ENCODE data around the gene SSBP3. TPM values are rescaled to one million over a fixed set of nuclear protein-coding genes. Genes with fewer than 3 reads are reported as not detected.
"Not testable (repeated sequence)": the region's sequence is repeated elsewhere in the genome, so short reads cannot be mapped to it uniquely, and the experiment has no call there.

The SSBP3 gene
- total and polyA plus RNA-seq, 9 donors, result 41.2 to 247 (median 156) TPM

DNA sequence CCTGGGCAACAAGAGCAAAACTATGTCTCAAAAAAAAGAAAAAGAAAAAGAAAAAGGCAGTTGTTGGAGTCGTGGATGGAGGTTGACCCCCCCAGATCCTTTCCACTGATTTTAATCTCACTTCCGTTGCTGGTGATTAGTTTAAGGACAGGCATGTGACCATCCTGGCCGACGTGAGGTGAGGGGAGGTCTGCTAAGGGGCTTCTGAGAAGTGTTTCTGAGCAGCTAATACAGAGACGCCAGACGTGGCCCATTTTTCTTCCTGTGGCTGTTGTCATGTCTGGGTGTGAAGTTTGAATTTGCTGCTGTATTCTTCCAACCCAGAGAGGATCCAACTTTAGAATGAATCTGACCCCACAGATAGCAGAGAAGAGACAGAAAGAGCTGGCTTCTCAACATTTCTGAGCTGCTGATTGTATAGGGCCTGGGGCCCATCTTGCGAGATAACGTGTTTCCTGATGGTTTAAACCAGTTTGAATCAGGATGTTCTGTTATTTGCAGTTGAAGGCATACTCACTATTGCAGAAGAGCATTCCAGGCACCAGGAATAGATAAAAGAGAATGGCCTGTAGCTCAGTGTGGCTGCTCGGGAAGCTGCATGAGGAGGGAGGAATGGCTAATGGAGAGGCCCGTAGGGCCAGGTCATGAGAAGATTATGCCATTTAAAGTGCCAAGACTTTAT, 22.8 kb upstream of the SSBP3 start:
- Histone ChIP-seq H3K27me3 (no peaks in the 10 kb centered on the region), H3K27ac (no peak overlapping the region), H3K4me1 (ENCODE audit: insufficient read depth) (no peaks in the 10 kb centered on the region), H3K4me3 (no peak overlapping the region), H3K36me3 (no peaks in the 10 kb centered on the region), H3K9me3 (no peaks in the 10 kb centered on the region)
- peak in 1 of 5 donors; percentile 7 for DNase-seq
- TF ChIP-seq POLR2A (IDR thresholded peaks at IDR 0.05) (no peak), EP300 (IDR thresholded peaks at IDR 0.05) (no peak)
- intact Hi-C loops (cut with DNase I), result no loop called here
- WGBS, 3 donors, result 55 to 62% (median 58%) methylated on average over 10 of the region's 10 CpGs

- no peaks in the 10 kb centered on the region for H3K4me1 ChIP-seq (ENCODE audit: insufficient read depth)
- H3K9me3 ChIP-seq, result no peaks in the 10 kb centered on the region
- TF ChIP-seq CTCF (IDR thresholded peaks at IDR 0.05) (no peak), EP300 (IDR thresholded peaks at IDR 0.05) (no peak), POLR2A (IDR thresholded peaks at IDR 0.05) (no peak)
- 83 to 86% (median 84%) methylated on average over 9 of the region's 9 CpGs for WGBS, 3 donors
- DNase-seq, result no peak
- no peaks in the 10 kb centered on the region for H3K27me3 ChIP-seq
- intact Hi-C loops (cut with DNase I), result no loop called here
- H3K4me3 ChIP-seq, result no peak overlapping the region
- H3K27ac ChIP-seq, result no peak overlapping the region
- H3K36me3 ChIP-seq, result no peaks in the 10 kb centered on the region
These were observed 19.0 kb upstream of the SSBP3 start for GRCh38 chr1:54425152-54425584.

GRCh38 chr1:54424398-54424797, 18.2 kb upstream of the SSBP3 start:
- H3K4me1 ChIP-seq (ENCODE audit: insufficient read depth), result no peaks in the 10 kb centered on the region
- 84 to 97% (median 89%) methylated on average over 2 of the region's 2 CpGs for WGBS, 3 donors
- no peak for DNase-seq
- no peaks in the 10 kb centered on the region for H3K9me3 ChIP-seq
- H3K36me3 ChIP-seq, result no peaks in the 10 kb centered on the region
- TF ChIP-seq CTCF (IDR thresholded peaks at IDR 0.05) (no peak), EP300 (IDR thresholded peaks at IDR 0.05) (no peak), POLR2A (IDR thresholded peaks at IDR 0.05) (no peak)
- H3K27ac ChIP-seq, result no peak overlapping the region
- intact Hi-C loops (cut with DNase I), result no loop called here
- no peak overlapping the region for H3K4me3 ChIP-seq
- no peaks in the 10 kb centered on the region for H3K27me3 ChIP-seq

GRCh38 chr1:54421101-54421504, 14.9 kb upstream of the SSBP3 start:
- intact Hi-C loops (cut with DNase I), result no loop called here
- no peak overlapping the region for H3K27ac ChIP-seq
- WGBS, 3 donors, result 77 to 86% (median 83%) methylated on average over 4 of the region's 4 CpGs

DNA sequence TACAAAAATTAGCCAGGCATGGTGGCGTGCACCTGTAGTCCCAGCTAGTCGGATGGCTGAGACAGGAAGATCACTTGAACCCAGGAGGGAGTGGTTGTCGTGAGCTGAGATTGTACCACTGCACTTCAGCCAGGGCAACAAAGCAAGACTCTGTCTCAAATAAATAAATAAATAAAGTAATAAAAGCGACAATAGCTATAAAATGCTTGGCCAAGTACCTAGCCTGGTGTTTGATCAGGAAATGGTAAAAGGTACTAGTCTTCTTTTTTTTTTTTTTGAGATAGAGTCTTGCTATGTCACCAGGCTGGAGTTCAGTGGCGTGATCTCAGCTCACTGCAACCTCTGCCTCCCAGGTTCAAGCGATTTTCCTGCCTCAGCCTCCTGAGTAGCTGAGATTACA, 12.4 kb upstream of the SSBP3 start:
- WGBS, 3 donors, result 94 to 95% (median 94%) methylated on average over 6 of the region's 6 CpGs
- DNase-seq; H3K9me3 ChIP-seq; H3K27me3 ChIP-seq; H3K4me1 ChIP-seq (ENCODE audit: insufficient read depth); H3K4me3 ChIP-seq; H3K27ac ChIP-seq; intact Hi-C loops (cut with DNase I); H3K36me3 ChIP-seq: not testable (repeated sequence)

More at GRCh38 chr1:54421101-54421504, 14.9 kb upstream of the SSBP3 start:
- H3K4me3 ChIP-seq, result no peak overlapping the region
- no peaks in the 10 kb centered on the region for H3K9me3 ChIP-seq
- TF ChIP-seq POLR2A (IDR thresholded peaks at IDR 0.05) (no peak), EP300 (IDR thresholded peaks at IDR 0.05) (no peak), CTCF (IDR thresholded peaks at IDR 0.05) (no peak)
- H3K36me3 ChIP-seq, result no peaks in the 10 kb centered on the region
- H3K4me1 ChIP-seq (ENCODE audit: insufficient read depth), result no peaks in the 10 kb centered on the region
- DNase-seq, result no peak
- no peaks in the 10 kb centered on the region for H3K27me3 ChIP-seq
